ENCODE results near the gene ZNF277.
"Not testable (repeated sequence)": the region's sequence is repeated elsewhere in the genome, so short reads cannot be mapped to it uniquely, and the experiment has no call there.

ZNF277 gene

GRCh38 chr7:112248598-112248997, 42.1 kb downstream of the ZNF277 start:
- no peak for TF ChIP-seq CTCF (IDR thresholded peaks at IDR 0.05; ENCODE audit: low read length, missing control alignments)
- no peak overlapping the region for H3K4me3 ChIP-seq (replicated peaks; ENCODE audit: low read depth, low read length)
- no peak for DNase-seq (ENCODE audit: low read depth)

- DNase-seq (ENCODE audit: low read depth); H3K4me3 ChIP-seq (replicated peaks; ENCODE audit: low read depth, low read length): not testable (repeated sequence)
Observed at GRCh38 chr7:112249967-112250366, 43.5 kb downstream of the ZNF277 start.

GRCh38 chr7:112252141-112252540, 45.6 kb downstream of the ZNF277 start:
- TF ChIP-seq CTCF (IDR thresholded peaks at IDR 0.05; ENCODE audit: low read length, missing control alignments): no peak
- DNase-seq (ENCODE audit: low read depth): no peak
- no peak overlapping the region for H3K4me3 ChIP-seq (replicated peaks; ENCODE audit: low read depth, low read length)

GRCh38 chr7:112252691-112253090, 46.2 kb downstream of the ZNF277 start:
- TF ChIP-seq CTCF (IDR thresholded peaks at IDR 0.05; ENCODE audit: low read length, missing control alignments): no peak
- DNase-seq (ENCODE audit: low read depth): no peak
- no peak overlapping the region for H3K4me3 ChIP-seq (replicated peaks; ENCODE audit: low read depth, low read length)

- TF ChIP-seq CTCF (IDR thresholded peaks at IDR 0.05; ENCODE audit: low read length, missing control alignments): no peak
- no peak overlapping the region for H3K4me3 ChIP-seq (replicated peaks; ENCODE audit: low read depth, low read length)
- no peak for DNase-seq (ENCODE audit: low read depth)
Observed at GRCh38 chr7:112254156-112254555, 47.7 kb downstream of the ZNF277 start.

GRCh38 chr7:112254709-112255387, 48.4 kb downstream of the ZNF277 start:
- TF ChIP-seq CTCF (IDR thresholded peaks at IDR 0.05; ENCODE audit: low read length, missing control alignments): no peak
- no peak for DNase-seq (ENCODE audit: low read depth)

GRCh38 chr7:112255388-112255720, 48.9 kb downstream of the ZNF277 start:
- DNase-seq (ENCODE audit: low read depth): no peak
- H3K4me3 ChIP-seq (replicated peaks; ENCODE audit: low read depth, low read length): no peak overlapping the region
- TF ChIP-seq CTCF (IDR thresholded peaks at IDR 0.05; ENCODE audit: low read length, missing control alignments): no peak

More at GRCh38 chr7:112254709-112255387, 48.4 kb downstream of the ZNF277 start:
- no peak overlapping the region for H3K4me3 ChIP-seq (replicated peaks; ENCODE audit: low read depth, low read length)

Data from fibroblast of pulmonary artery (primary cell).